Osteoblast (primary cell): ENCODE data around the gene PPP1R13B. TPM values are rescaled to one million over a fixed set of nuclear protein-coding genes. Genes with fewer than 3 reads are reported as not detected.

Experiments
- DNase-seq: peaks from one replicate; pipeline ENCODE4 v3.0.0; 2011; ENCODE audit warnings: low spot score, mixed read lengths; ENCODE audit not compliant: insufficient read length; ENCODE audit errors: missing footprints
- H2AFZ ChIP-seq: 2 replicates; pipeline ENCODE4 v1.6.0; 2011; ENCODE audit warnings: mild to moderate bottlenecking, low read length
- H3K27ac ChIP-seq: 2 replicates; pipeline ENCODE4 v1.5.1; 2011; ENCODE audit warnings: mild to moderate bottlenecking, low read depth, low read length, moderate library complexity
- H3K27me3 ChIP-seq: 2 replicates; pipeline ENCODE4 v1.6.0; 2012; ENCODE audit warnings: mild to moderate bottlenecking, control low read depth, inconsistent platforms, low read length, moderate library complexity; ENCODE audit not compliant: insufficient read depth
- H3K36me3 ChIP-seq: 2 replicates; pipeline ENCODE4 v1.5.1; 2011; ENCODE audit warnings: mild to moderate bottlenecking, low read length, control low read depth, moderate library complexity; ENCODE audit not compliant: insufficient read depth
- H3K4me1 ChIP-seq: 2 replicates; pipeline ENCODE4 v1.5.1; 2011; ENCODE audit warnings: mild to moderate bottlenecking, low read length, control low read depth, moderate library complexity; ENCODE audit not compliant: insufficient read depth
- H3K4me2 ChIP-seq: 2 replicates; pipeline ENCODE4 v1.6.0; 2011; ENCODE audit warnings: mild to moderate bottlenecking, low read length; ENCODE audit not compliant: insufficient read depth
- H3K4me3 ChIP-seq: fragments of 200-600 bp; sonication (generic); 3 replicates; pipeline ENCODE4 v1.5.1; 2012; ENCODE audit warnings: mild to moderate bottlenecking, low read length, inconsistent platforms; ENCODE audit not compliant: insufficient read depth
- H3K79me2 ChIP-seq: 2 replicates; pipeline ENCODE4 v1.6.0; 2012; ENCODE audit warnings: mild to moderate bottlenecking, low read length, control low read depth, inconsistent platforms; ENCODE audit not compliant: insufficient read depth
- H3K9me3 ChIP-seq: 2 replicates; pipeline ENCODE4 v1.5.1; 2011; ENCODE audit warnings: low read depth, low read length, control low read depth
- H4K20me1 ChIP-seq: 2 replicates; pipeline ENCODE4 v1.6.0; 2012; ENCODE audit warnings: mild to moderate bottlenecking, low read length, control low read depth; ENCODE audit not compliant: insufficient read depth
- total RNA-seq: library from RNA; depleted of rRNA; stranded (reverse); fragments of >200 nt; gene quantifications from 2 replicates; pipeline ENCODE4 v1.2.3, GENCODE V29; 2012
- TF ChIP-seq, protein P1 (sequence below): IDR thresholded peaks from 2 replicates; pipeline ENCODE4 v1.5.1; 2011; ENCODE audit warnings: mild to moderate bottlenecking, low read depth, low read length, moderate library complexity; ENCODE audit errors: extremely low read depth

PPP1R13B gene
- total RNA-seq, 1 donor = 3.3 TPM

DNA sequence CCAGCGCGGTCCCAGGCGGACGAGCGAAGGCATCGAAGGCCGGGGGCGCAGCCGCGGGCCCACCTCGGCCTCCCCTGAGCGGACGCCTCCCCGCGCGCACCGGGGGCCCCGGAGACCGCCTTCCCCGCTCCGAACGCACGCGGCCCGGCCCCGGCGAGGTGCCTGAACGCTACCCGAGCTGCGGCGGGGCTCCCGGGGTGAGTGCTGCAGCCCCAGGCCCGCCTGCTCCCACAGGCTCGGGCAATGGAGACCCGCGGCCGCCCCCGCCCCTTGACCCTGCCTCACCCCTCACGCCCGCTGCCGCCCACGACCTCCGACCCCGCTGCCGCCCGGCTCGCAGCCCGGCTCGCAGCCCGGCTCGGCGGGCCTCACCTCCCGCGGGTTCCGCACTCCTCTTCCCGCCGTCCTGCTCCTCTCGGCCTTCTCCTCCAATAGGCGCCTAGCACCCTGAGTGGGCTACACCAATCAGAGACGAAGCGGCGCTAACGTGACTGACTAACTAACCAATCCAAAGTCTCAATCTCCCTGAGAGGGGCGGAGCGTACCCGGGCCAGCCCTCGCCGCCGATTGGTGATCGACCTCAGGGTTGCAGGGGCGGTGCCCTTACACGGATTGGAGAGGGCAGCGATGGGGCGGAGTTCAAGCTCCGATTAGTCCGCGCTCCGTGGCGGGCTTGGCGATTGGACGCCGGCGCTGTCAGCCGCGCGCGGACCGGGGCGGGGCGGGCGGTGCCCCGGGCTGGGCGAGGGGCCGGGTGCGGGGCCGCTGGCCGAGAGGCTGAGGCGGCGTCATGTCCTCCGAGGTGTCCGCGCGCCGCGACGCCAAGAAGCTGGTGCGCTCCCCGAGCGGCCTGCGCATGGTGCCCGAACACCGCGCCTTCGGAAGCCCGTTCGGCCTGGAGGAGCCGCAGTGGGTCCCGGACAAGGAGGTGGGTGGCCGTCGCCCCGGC is 132.0 kb downstream of the PPP1R13B start, which contains the start of the genes XRCC3 and ZFYVE21:
Gene XRCC3 (minus strand): TSS at position 400 of the 949 bp plus-strand sequence. CDS start 4,364 bp downstream, outside the sequence.
Gene ZFYVE21 (plus strand): TSS at position 759 of the 949 bp plus-strand sequence. CDS start 32 bp downstream, at position 791.
- H4K20me1 ChIP-seq = peaks cover 28% of the 10 kb centered on the region
- H3K4me1 ChIP-seq = peaks cover 27% of the 10 kb centered on the region
- no peaks in the 10 kb centered on the region for H3K27me3 ChIP-seq
- no peaks in the 10 kb centered on the region for H3K9me3 ChIP-seq
- H2AFZ ChIP-seq = peak within 1 kb of the TSS; percentile 4
- peak within 1 kb of the TSS; percentile 80 for H3K4me2 ChIP-seq
- peak within 1 kb of the TSS; percentile 41 for H3K27ac ChIP-seq
- TF ChIP-seq, protein P1, sequence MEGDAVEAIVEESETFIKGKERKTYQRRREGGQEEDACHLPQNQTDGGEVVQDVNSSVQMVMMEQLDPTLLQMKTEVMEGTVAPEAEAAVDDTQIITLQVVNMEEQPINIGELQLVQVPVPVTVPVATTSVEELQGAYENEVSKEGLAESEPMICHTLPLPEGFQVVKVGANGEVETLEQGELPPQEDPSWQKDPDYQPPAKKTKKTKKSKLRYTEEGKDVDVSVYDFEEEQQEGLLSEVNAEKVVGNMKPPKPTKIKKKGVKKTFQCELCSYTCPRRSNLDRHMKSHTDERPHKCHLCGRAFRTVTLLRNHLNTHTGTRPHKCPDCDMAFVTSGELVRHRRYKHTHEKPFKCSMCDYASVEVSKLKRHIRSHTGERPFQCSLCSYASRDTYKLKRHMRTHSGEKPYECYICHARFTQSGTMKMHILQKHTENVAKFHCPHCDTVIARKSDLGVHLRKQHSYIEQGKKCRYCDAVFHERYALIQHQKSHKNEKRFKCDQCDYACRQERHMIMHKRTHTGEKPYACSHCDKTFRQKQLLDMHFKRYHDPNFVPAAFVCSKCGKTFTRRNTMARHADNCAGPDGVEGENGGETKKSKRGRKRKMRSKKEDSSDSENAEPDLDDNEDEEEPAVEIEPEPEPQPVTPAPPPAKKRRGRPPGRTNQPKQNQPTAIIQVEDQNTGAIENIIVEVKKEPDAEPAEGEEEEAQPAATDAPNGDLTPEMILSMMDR = no peak
- peaks cover 4% of the 10 kb centered on the region for H3K36me3 ChIP-seq
- H3K4me3 ChIP-seq = peak within 1 kb of the TSS; percentile 81
- peak; percentile 100 for DNase-seq
- H3K79me2 ChIP-seq = peaks cover 57% of the 10 kb centered on the region

DNA sequence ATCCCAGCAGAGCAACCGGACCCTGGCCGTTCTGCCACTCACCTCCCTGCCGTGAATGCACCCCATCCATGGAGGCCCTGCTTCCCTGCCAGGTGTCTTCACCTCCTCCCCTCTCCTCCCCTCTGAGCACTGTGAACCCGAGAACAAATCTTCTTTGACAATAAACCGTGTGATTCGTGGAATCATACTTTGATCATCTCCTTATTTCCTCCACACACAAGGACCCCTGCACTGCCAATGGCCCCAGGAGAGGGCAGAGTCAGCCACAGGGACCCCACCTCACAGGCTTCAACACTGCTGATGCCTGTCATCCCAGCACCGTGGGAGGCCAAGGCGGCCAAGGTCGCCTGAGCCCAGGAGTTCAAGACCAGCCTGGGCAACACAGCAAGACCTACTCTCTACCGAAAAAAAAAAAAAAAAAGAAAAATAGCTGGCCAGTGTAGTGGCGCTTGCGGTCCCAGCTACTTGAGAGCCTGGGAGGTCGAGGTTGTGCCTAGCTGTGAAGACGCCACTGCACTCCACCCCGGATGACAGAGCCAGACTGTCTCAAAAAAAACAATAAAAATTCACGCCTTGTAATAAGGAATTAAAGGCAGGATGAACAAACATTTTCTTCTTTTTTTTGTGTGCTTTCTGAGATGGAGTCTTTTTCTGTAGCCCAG is 133.2 kb downstream of the PPP1R13B start:
- H3K4me1 ChIP-seq = peaks cover 27% of the 10 kb centered on the region
- H3K4me3 ChIP-seq = peak overlapping the region; percentile 74
- no peaks in the 10 kb centered on the region for H3K27me3 ChIP-seq
- H4K20me1 ChIP-seq = peaks cover 20% of the 10 kb centered on the region
- H3K79me2 ChIP-seq = peaks cover 49% of the 10 kb centered on the region
- no peak overlapping the region for H3K27ac ChIP-seq
- H3K36me3 ChIP-seq = peaks cover 10% of the 10 kb centered on the region
- TF ChIP-seq, protein P1 = no peak
- H3K9me3 ChIP-seq = no peaks in the 10 kb centered on the region
- peak overlapping the region; percentile 76 for H3K4me2 ChIP-seq
- no peak for DNase-seq
- H2AFZ ChIP-seq = no peak overlapping the region

DNA sequence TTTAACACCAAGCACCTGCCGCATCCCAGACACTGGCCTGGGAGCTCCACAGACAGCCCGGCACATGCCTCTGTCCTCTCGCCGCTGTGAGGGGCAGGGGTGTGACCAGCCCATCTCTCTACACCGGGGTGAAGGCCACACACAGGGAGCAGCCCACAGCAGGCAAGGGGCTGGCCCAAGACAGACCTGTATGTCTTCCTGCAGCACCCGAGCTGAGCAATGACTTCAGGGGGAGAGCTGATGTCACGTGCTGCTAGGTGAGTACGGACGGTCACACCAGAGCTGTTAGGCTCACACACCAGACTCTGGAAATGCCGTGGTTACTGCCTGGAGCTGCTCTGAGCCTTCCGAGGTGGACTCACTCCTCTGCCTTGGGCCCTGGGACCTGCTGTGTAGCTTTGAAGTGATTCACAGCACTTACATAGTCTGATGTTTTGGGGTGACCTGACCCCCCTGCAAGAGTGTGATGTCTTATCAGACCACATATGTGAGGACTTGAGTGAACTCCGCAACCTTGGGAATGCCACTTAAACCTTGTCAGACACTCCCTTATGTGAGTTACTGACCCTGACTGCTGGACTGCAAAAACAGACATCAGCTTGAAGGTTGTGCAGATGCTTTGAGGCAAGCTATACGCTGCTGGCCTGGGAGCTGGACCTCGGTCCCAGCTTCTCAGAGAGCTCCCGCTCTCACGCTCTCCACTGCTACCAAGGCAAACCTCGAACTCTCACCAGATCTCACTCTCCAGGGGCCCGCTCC is 133.9 kb downstream of the PPP1R13B start:
- DNase-seq = no peak
- Histone ChIP-seq H3K79me2 (peaks cover 45% of the 10 kb centered on the region), H3K27ac (no peak overlapping the region), H3K36me3 (peaks cover 16% of the 10 kb centered on the region), H3K9me3 (no peaks in the 10 kb centered on the region), H3K27me3 (no peaks in the 10 kb centered on the region), H3K4me3 (no peak overlapping the region), H3K4me1 (peaks cover 27% of the 10 kb centered on the region), H2AFZ (no peak overlapping the region), H4K20me1 (peaks cover 22% of the 10 kb centered on the region), H3K4me2 (no peak overlapping the region)
- TF ChIP-seq, protein P1 = no peak
